ENCODE measurements around the gene E4F1.

The E4F1 gene

GRCh38 chr16:2206780-2207433 lies 16.5 kb upstream of the E4F1 start:
- no peak for DNase-seq

- DNase-seq: no peak
These were observed 15.5 kb upstream of the E4F1 start for GRCh38 chr16:2207872-2208271.

GRCh38 chr16:2208308-2208707 lies 15.1 kb upstream of the E4F1 start:
- DNase-seq: no peak

- no peak for DNase-seq
These were observed 14.6 kb upstream of the E4F1 start for GRCh38 chr16:2208772-2209171.

- DNase-seq: no peak
These were observed 14.0 kb upstream of the E4F1 start for GRCh38 chr16:2209258-2210008.

- no peak for DNase-seq
These were observed 13.4 kb upstream of the E4F1 start for GRCh38 chr16:2210009-2210332.

- DNase-seq: no peak
These were observed 12.7 kb upstream of the E4F1 start, which contains the start of gene BRICD5 for GRCh38 chr16:2210386-2211365. Gene BRICD5, minus strand, starts transcription at chr16:2210863. Its CDS starts 30 bp downstream, at chr16:2210833.

GRCh38 chr16:2211923-2212347 lies 11.5 kb upstream of the E4F1 start:
- no peak for DNase-seq

- no peak for DNase-seq
These were observed 10.7 kb upstream of the E4F1 start for GRCh38 chr16:2212362-2213324.

- no peak for DNase-seq
These were observed 9.3 kb upstream of the E4F1 start for GRCh38 chr16:2213817-2214718.

GRCh38 chr16:2214719-2214968 lies 8.7 kb upstream of the E4F1 start, which contains the start of gene PGP:
Gene PGP, minus strand, starts transcription at chr16:2214840. Its CDS starts 63 bp downstream, at chr16:2214777.
- no peak for DNase-seq

GRCh38 chr16:2216330-2216729 lies 7.1 kb upstream of the E4F1 start:
- DNase-seq: no peak

GRCh38 chr16:2223942-2224486 lies 623 bp downstream of the E4F1 start:
- no peak for DNase-seq

GRCh38 chr16:2226245-2226793 lies 2.9 kb downstream of the E4F1 start:
- no peak for DNase-seq

GRCh38 chr16:2226918-2227317 lies 3.5 kb downstream of the E4F1 start:
- DNase-seq: no peak

- no peak for DNase-seq
These were observed 4.9 kb downstream of the E4F1 start for GRCh38 chr16:2228161-2228824.

GRCh38 chr16:2229091-2229490 lies 5.7 kb downstream of the E4F1 start:
- no peak for DNase-seq

GRCh38 chr16:2229632-2230250 lies 6.3 kb downstream of the E4F1 start:
- DNase-seq: no peak

GRCh38 chr16:2230376-2230775 lies 7.0 kb downstream of the E4F1 start:
- DNase-seq: no peak
